HuH-7 (cell line): ENCODE results near the gene TLN1.

Experiments
- DNase-seq: peaks from one replicate; pipeline ENCODE4 v3.0.0; 2011; ENCODE audit warnings: low spot score

The TLN1 gene, protein sequence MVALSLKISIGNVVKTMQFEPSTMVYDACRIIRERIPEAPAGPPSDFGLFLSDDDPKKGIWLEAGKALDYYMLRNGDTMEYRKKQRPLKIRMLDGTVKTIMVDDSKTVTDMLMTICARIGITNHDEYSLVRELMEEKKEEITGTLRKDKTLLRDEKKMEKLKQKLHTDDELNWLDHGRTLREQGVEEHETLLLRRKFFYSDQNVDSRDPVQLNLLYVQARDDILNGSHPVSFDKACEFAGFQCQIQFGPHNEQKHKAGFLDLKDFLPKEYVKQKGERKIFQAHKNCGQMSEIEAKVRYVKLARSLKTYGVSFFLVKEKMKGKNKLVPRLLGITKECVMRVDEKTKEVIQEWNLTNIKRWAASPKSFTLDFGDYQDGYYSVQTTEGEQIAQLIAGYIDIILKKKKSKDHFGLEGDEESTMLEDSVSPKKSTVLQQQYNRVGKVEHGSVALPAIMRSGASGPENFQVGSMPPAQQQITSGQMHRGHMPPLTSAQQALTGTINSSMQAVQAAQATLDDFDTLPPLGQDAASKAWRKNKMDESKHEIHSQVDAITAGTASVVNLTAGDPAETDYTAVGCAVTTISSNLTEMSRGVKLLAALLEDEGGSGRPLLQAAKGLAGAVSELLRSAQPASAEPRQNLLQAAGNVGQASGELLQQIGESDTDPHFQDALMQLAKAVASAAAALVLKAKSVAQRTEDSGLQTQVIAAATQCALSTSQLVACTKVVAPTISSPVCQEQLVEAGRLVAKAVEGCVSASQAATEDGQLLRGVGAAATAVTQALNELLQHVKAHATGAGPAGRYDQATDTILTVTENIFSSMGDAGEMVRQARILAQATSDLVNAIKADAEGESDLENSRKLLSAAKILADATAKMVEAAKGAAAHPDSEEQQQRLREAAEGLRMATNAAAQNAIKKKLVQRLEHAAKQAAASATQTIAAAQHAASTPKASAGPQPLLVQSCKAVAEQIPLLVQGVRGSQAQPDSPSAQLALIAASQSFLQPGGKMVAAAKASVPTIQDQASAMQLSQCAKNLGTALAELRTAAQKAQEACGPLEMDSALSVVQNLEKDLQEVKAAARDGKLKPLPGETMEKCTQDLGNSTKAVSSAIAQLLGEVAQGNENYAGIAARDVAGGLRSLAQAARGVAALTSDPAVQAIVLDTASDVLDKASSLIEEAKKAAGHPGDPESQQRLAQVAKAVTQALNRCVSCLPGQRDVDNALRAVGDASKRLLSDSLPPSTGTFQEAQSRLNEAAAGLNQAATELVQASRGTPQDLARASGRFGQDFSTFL (N-terminal part only)

GRCh38 chr9:35732185-35732799, at the start of gene TLN1, which contains the start of gene CREB3:
TSS of gene TLN1 (minus strand) at chr9:35732195. CDS start at chr9:35725694, 6,501 bp downstream.
TSS of gene CREB3 (plus strand) at chr9:35732666. CDS start at chr9:35732773, 107 bp downstream.
- DNase-seq, result peak; percentile 91

- DNase-seq, result no peak
Measured at GRCh38 chr9:35781066-35781465, 49.1 kb upstream of the TLN1 start.

GRCh38 chr9:35778496-35778895, 46.5 kb upstream of the TLN1 start:
- DNase-seq, result no peak

DNA sequence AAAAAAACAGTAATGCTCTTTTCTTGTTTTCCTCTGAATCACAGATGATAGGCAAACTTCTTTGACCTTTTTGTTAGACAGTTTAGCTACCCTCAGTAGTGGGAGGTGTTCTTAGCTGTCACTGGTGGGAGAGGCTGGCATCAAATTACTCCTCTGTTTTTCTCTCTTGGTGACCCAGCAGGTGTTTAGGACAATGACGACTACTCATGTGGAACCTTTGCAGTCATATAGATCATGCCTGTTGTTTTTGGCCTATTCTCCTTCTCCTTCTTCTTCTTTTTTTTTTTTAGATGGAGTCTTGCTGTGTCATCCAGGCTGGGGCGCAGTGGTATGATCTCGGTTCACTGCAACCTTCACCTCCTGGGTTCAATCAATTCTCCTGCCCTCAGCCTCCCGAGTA, 44.0 kb upstream of the TLN1 start:
- DNase-seq, result no peak

DNA sequence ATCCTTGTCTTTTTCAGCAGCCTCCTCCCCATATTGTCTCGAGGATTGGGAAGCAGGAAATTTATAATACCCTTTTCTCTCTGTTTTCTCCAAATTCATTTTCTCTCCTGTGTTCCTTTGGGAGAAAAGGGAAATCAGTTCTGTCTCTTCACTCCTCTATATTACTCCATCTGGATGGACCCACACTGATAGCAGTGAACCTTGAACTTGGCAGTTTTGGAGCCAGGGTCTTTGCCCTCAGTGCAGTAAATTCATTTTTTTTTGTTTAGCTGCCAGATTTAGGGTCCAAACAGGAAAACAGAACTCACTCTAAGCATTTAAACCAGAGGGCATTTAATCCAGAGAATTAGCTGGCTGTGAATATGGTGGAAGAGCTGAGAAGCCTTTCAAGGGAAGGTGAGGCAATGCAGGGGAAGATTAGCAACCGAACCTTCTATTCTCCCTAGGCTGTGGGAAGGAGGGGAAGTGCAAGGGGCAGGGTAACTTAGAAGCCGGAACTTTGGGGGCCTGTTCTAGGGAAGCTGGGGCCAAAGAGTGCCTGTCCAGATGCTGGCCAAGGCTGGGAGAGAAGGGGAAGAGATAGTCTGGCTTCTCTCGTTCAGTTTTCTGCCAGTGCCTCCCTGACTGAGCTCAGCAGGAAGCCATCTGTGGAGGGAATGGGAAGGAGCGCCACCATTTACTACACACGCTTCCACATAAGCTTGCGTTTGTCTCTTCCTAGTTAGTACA, 43.1 kb upstream of the TLN1 start:
- DNase-seq, result no peak

DNA sequence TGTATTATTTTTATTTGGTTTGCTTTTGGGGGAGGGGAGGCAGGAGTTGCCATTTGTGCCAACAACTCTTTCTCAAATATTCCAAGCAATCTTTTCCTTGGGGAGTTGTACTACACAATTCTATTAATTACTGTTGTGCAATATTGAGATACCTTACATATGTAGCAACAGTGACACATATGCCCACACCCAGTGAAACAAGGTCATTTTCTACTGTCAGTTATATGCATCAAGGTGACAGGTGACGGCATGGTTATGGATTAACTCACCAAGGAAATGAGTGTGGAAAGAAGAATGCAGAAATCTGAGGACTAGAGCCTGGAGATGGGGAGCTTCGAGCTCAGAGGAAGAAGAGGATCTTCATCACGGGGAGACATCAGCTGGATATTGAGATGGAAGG, 39.9 kb upstream of the TLN1 start:
- DNase-seq, result no peak

GRCh38 chr9:35771534-35771933, 39.5 kb upstream of the TLN1 start:
- DNase-seq, result no peak

DNA sequence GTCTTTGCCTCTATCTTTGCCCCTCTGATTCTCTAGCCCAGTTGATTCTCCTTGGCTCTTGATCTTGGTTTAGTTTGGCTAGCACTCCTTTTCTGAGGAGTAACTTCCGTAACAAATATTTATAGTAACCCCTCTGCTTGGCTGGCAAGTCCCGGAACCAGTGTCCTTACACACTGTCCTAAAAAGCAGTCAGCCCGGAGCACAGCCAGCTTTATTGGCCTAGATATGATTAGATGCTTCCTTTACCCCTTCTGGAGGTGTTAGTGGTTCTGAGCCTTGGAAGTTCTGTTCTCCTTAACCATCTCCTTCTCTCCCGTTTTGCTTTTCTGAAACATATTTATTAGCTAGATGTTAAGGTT, 39.1 kb upstream of the TLN1 start:
- no peak for DNase-seq

- DNase-seq, result no peak
Measured at GRCh38 chr9:35769763-35770162, 37.8 kb upstream of the TLN1 start.

DNA sequence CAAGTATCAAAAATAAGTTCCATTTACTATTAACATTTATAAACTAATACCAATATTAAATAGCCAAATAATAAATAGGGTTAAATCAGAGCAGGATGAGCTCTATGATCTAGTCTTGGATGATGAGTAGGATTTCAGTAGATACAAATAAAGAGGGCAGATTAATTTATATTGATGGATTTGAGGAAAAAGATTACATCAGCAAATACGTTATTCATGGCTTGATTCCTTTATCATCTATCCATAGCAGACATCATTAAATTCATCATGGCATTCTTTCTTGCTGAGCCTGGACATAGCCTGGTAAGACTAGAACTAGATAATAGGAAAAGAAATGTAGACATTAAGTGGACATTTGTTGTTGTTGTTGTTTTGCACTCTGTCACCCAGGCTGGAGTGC, 35.5 kb upstream of the TLN1 start:
- no peak for DNase-seq

GRCh38 chr9:35766997-35767396, 35.0 kb upstream of the TLN1 start:
- no peak for DNase-seq

- DNase-seq, result no peak
Measured at GRCh38 chr9:35763803-35764202, 31.8 kb upstream of the TLN1 start.

DNA sequence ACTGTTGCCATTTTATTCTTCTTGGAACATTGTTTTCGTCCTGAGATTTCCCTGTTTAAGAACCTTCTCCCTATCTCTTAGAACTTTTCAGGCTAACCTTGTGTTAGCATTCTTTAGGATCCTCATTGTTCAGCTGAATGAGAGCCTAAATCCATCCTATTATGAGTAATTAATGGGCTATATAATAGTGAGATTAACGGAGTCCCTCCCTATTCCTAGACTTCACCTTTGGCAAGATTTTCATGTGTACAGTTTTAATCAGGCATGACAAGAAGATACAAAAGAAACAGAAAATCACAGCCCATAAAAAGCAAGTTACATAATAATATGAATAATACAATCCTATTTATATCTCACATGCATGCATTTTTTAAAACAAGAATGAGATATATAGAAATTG, 31.2 kb upstream of the TLN1 start:
- no peak for DNase-seq

GRCh38 chr9:35760651-35761050, 28.7 kb upstream of the TLN1 start:
- no peak for DNase-seq

GRCh38 chr9:35759795-35760194, 27.8 kb upstream of the TLN1 start:
- no peak for DNase-seq

- DNase-seq, result no peak
Measured at GRCh38 chr9:35758475-35759050, 26.6 kb upstream of the TLN1 start.

- DNase-seq, result no peak
Measured at GRCh38 chr9:35757892-35758275, 25.9 kb upstream of the TLN1 start.

- peak; percentile 54 for DNase-seq
Measured at GRCh38 chr9:35757226-35757891, 25.4 kb upstream of the TLN1 start.

DNA sequence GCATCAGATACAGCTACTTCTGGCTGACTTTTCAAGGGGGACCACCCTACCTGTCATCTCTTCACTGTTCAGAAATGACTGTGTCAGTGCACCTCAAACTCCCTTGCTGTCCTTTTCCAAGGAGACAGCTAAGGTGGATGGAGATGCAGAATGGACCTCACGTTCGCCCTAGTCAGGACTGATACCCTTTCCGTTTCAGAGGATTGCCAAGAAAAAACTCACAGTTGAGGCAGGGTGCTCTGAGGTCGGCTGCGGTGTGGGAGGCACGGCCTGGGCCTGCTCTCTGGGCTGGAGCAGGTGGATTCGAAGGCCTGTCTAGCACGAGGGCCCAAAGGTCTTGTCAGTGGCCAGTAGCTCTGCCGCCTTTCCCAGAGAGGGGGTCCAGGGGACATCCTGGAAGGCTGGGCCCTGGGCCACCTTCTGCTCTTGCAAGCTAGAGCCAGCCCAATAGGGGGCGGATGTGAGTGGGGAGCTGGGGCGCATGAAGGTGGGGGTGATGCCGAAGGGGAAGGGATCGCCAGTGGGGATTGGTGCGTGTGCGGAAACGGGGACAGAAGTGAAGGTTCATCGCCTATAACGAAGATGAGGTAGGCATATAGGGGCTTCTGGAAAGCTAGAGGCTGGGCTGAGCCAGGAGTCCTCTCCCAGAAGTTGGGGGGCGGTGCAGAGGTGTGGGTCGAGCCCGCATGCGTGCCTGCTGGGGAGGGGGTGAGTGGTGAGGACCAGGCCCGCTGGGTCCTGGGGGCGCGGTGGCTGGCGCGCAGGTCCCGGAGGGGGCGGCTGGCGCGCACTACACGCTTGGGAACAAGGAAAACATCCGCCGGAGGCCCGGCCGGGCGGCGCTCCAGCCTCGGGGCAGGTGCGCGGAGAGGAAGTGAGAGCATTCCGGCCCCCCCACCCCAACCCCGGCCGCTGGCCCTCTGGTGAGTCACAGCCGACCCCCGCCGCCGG, 24.6 kb upstream of the TLN1 start:
- peak; percentile 74 for DNase-seq
